ENCODE data around the gene C11orf68. TPM values are rescaled to one million over a fixed set of nuclear protein-coding genes. Genes with fewer than 3 reads are reported as not detected.

Gene C11orf68
- total and polyA plus RNA-seq, 2 experiments from 2014 or later, result 16.8 to 23.2 TPM

DNA sequence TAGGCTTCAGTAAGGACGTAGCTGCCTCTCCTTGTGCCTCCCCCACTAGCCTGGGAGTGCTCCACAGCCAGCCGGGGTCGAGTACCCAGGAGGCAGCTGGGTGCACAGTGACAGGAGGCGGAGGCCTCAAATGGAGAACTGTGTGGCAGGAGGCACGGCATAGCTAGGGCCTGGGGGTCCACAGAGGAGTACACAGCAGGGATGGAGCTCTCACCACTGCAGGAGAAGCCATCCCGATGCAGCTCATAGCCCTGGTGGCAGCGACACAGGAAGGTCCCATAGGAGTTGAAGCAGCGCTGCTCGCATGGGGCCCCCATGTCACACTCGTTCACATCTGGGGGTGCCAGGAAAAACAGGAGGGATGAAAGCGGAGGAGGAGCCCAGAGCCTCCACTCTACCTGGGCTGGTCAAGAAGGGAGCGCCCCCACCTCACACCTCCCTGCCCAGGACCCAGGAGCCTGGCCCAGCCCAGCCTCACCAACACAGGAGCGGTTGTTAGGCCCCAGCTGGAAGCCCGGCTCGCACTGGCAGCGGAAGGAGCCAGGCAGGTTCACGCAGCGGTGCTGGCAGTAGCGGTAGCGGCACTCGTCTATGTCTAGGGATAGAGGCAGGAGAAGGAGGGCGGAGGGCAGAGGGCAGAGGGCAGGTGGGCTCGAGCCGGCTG lies 49.1 kb downstream of the C11orf68 start (continued):
- TF ChIP-seq, protein P1, sequence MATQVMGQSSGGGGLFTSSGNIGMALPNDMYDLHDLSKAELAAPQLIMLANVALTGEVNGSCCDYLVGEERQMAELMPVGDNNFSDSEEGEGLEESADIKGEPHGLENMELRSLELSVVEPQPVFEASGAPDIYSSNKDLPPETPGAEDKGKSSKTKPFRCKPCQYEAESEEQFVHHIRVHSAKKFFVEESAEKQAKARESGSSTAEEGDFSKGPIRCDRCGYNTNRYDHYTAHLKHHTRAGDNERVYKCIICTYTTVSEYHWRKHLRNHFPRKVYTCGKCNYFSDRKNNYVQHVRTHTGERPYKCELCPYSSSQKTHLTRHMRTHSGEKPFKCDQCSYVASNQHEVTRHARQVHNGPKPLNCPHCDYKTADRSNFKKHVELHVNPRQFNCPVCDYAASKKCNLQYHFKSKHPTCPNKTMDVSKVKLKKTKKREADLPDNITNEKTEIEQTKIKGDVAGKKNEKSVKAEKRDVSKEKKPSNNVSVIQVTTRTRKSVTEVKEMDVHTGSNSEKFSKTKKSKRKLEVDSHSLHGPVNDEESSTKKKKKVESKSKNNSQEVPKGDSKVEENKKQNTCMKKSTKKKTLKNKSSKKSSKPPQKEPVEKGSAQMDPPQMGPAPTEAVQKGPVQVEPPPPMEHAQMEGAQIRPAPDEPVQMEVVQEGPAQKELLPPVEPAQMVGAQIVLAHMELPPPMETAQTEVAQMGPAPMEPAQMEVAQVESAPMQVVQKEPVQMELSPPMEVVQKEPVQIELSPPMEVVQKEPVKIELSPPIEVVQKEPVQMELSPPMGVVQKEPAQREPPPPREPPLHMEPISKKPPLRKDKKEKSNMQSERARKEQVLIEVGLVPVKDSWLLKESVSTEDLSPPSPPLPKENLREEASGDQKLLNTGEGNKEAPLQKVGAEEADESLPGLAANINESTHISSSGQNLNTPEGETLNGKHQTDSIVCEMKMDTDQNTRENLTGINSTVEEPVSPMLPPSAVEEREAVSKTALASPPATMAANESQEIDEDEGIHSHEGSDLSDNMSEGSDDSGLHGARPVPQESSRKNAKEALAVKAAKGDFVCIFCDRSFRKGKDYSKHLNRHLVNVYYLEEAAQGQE (IDR thresholded peaks at IDR 0.05; ENCODE audit: unreplicated experiment), result no peak
- TF ChIP-seq POLR2AphosphoS5 (IDR thresholded peaks at IDR 0.05; ENCODE audit: low read depth) (no peak), STAT1 (IDR thresholded peaks at IDR 0.05; ENCODE audit: unreplicated experiment) (no peak), ZNF331 (CRISPR knock-in tag; IDR thresholded peaks at IDR 0.05; ENCODE audit: low read depth) (no peak), ETS1 (IDR thresholded peaks at IDR 0.05) (no peak), ZNF114 (CRISPR knock-in tag; IDR thresholded peaks at IDR 0.05) (no peak), CTCF (conservative IDR thresholded peaks at IDR 0.05; ENCODE audit: low read depth in 2 of 2) (no peak), EZH2phosphoT487 (IDR thresholded peaks at IDR 0.05; ENCODE audit: unreplicated experiment) (no peak), NANOG (IDR thresholded peaks at IDR 0.05; ENCODE audit: borderline replicate concordance) (no peak)

DNA sequence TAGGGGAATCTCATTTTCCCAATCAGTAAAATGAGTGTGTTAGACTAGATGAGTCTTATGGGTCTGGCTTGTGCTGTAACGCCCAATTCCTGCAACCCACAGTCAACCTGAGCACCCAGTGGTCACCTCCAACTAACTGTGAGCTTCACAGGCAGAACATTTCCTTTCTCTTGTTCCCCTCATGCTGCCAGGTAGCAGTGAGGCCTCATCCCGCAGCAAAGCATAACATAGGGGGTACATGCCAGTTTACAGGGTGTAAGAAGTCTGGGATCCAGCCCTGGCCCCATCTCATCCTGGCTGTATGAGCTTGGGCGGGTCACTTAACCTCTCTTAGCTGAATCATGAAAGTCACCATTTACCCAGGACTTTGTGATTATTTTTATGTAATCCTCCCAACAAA lies 50.0 kb downstream of the C11orf68 start:
- peaks cover 14% of the 10 kb centered on the region for H3K36me3 Mint-ChIP-seq (ENCODE audit: low read depth)
- Histone ChIP-seq H3K36me3 (ENCODE audit: insufficient read depth) (no peaks in the 10 kb centered on the region; the same call in 1 of the 2 replicates), H3K27me3 (ENCODE audit: insufficient read depth) (peaks cover 29% of the 10 kb centered on the region), H2AFZ (no peak overlapping the region), H3F3A (replicated peaks; ENCODE audit: low read depth) (peaks cover 9% of the 10 kb centered on the region; the same call in 1 of the 2 replicates), H4K20me1 (replicated peaks; ENCODE audit: insufficient read depth) (no peaks in the 10 kb centered on the region; the same call in 1 of the 2 replicates), H3K79me2 (replicated peaks; ENCODE audit: insufficient read depth) (no peaks in the 10 kb centered on the region), H3K4me2 (no peak overlapping the region), H3K9me2 (ENCODE audit: insufficient read depth) (no peaks in the 10 kb centered on the region), H3K4me3 (no peak overlapping the region), H3K27ac (ENCODE audit: low read depth) (no peak overlapping the region), H3K4me1 (ENCODE audit: insufficient read depth) (no peaks in the 10 kb centered on the region; the same call in 1 of the 2 replicates)
- H3K27me3 Mint-ChIP-seq (ENCODE audit: insufficient read depth, low read depth, poor library complexity), result peaks cover 45% of the 10 kb centered on the region
- DNase-seq (ENCODE audit: low spot score), result no peak
- peaks cover 8% of the 10 kb centered on the region for H3K4me1 Mint-ChIP-seq
- H3K27ac Mint-ChIP-seq, result no peak overlapping the region
- no peak overlapping the region; the same call in 2 of the 3 replicates for H3K4me3 Mint-ChIP-seq
- no peak for ATAC-seq
- no peaks in the 10 kb centered on the region; the same call in 2 of the 3 replicates for H3K9me3 Mint-ChIP-seq
- TF ChIP-seq POLR2AphosphoS5 (IDR thresholded peaks at IDR 0.05; ENCODE audit: low read depth) (no peak), CTCF (conservative IDR thresholded peaks at IDR 0.05; ENCODE audit: low read depth in 2 of 2) (no peak), JUNB (IDR thresholded peaks at IDR 0.05; ENCODE audit: unreplicated experiment) (no peak), EZH2 (IDR thresholded peaks at IDR 0.05; ENCODE audit: low read depth, unreplicated experiment) (no peak), CREB1 (CRISPR knock-in tag; IDR thresholded peaks at IDR 0.05; ENCODE audit: low read depth) (no peak), ZNF331 (CRISPR knock-in tag; IDR thresholded peaks at IDR 0.05; ENCODE audit: low read depth) (no peak)
- TF ChIP-seq, protein P1 (IDR thresholded peaks at IDR 0.05; ENCODE audit: unreplicated experiment), result no peak
